H9 (cell line): ENCODE data around the gene SPRR2D. TPM values are rescaled to one million over a fixed set of nuclear protein-coding genes. Genes with fewer than 3 reads are reported as not detected.
"Not testable (repeated sequence)": the region's sequence is repeated elsewhere in the genome, so short reads cannot be mapped to it uniquely, and the experiment has no call there.

Experiments used
- DNase-seq: peaks from one replicate; pipeline ENCODE4 v3.0.0-alpha.2; 2017
- H2AFZ ChIP-seq: one replicate; pipeline ENCODE4 v1.6.1; 2013; ENCODE audit warnings: mild to moderate bottlenecking, low read length, control low read depth, moderate library complexity
- H2AK5ac ChIP-seq: 2 replicates; pipeline ENCODE4 v1.6.1; 2013; ENCODE audit warnings: low read length, control low read depth, mixed read lengths; ENCODE audit not compliant: insufficient read length
- H2BK120ac ChIP-seq: one replicate; pipeline ENCODE4 v1.6.1; 2013; ENCODE audit warnings: low read depth, mild to moderate bottlenecking, low read length, control low read depth, inconsistent platforms; ENCODE audit not compliant: poor library complexity, severe bottlenecking
- H2BK12ac ChIP-seq: 2 replicates; pipeline ENCODE4 v1.6.1; 2013; ENCODE audit warnings: low read length, control low read depth, mixed read lengths, low read depth; ENCODE audit not compliant: insufficient read length
- H2BK15ac ChIP-seq: 2 replicates; pipeline ENCODE4 v1.6.1; 2013; ENCODE audit warnings: low read depth, low read length, control low read depth
- H2BK20ac ChIP-seq: one replicate; pipeline ENCODE4 v1.6.1; 2013; ENCODE audit warnings: low read depth, mild to moderate bottlenecking, low read length, control low read depth, inconsistent platforms; ENCODE audit not compliant: poor library complexity, severe bottlenecking
- H2BK5ac ChIP-seq: 2 replicates; pipeline ENCODE4 v1.6.1; 2013; ENCODE audit warnings: low read length, control low read depth, mixed read lengths; ENCODE audit not compliant: insufficient read length
- H3K14ac ChIP-seq: 2 replicates; pipeline ENCODE4 v1.6.1; 2013; ENCODE audit warnings: low read length, control low read depth; ENCODE audit not compliant: insufficient read depth
- H3K18ac ChIP-seq: 2 replicates; pipeline ENCODE4 v1.6.1; 2013; ENCODE audit warnings: low read depth, mild to moderate bottlenecking, mixed read lengths, low read length, control low read depth; ENCODE audit not compliant: insufficient read length
- H3K23ac ChIP-seq: 2 replicates; pipeline ENCODE4 v1.6.1; 2013; ENCODE audit warnings: low read length, control low read depth, mixed read lengths, low read depth; ENCODE audit not compliant: insufficient read length
- H3K23me2 ChIP-seq: 2 replicates; pipeline ENCODE4 v1.6.1; 2013; ENCODE audit warnings: low read depth, mild to moderate bottlenecking, mixed read lengths, low read length, control low read depth; ENCODE audit not compliant: insufficient read length, poor library complexity, severe bottlenecking
- H3K27ac ChIP-seq: 2 replicates; pipeline ENCODE4 v1.5.1; 2013; ENCODE audit warnings: low read length, control low read depth, mixed read lengths, low read depth; ENCODE audit not compliant: insufficient read length
- H3K27me3 ChIP-seq: 2 replicates; pipeline ENCODE4 v1.6.1; 2013; ENCODE audit warnings: low read length, control low read depth, inconsistent platforms; ENCODE audit not compliant: insufficient read depth
- H3K4ac ChIP-seq: 2 replicates; pipeline ENCODE4 v1.6.1; 2013; ENCODE audit warnings: low read depth, mild to moderate bottlenecking, control low read depth, inconsistent platforms, low read length, moderate library complexity
- H3K4me1 ChIP-seq: 2 replicates; pipeline ENCODE4 v1.6.1; 2013; ENCODE audit warnings: low read length, control low read depth, inconsistent platforms; ENCODE audit not compliant: insufficient read depth
- H3K4me2 ChIP-seq: 2 replicates; pipeline ENCODE4 v1.6.1; 2013; ENCODE audit warnings: low read length, control low read depth, mixed read lengths; ENCODE audit not compliant: insufficient read length, insufficient read depth
- H3K56ac ChIP-seq: 2 replicates; pipeline ENCODE4 v1.6.1; 2013; ENCODE audit warnings: low read depth, mild to moderate bottlenecking, mixed read lengths, low read length, control low read depth; ENCODE audit not compliant: insufficient read length
- H3K79me1 ChIP-seq: 2 replicates; pipeline ENCODE4 v1.6.1; 2013; ENCODE audit warnings: low read depth, mild to moderate bottlenecking, moderate library complexity, low read length, control low read depth, inconsistent platforms; ENCODE audit not compliant: insufficient read depth, poor library complexity, severe bottlenecking
- H3K79me2 ChIP-seq: 2 replicates; pipeline ENCODE4 v1.6.1; 2013; ENCODE audit warnings: low read length, control low read depth, inconsistent platforms; ENCODE audit not compliant: insufficient read depth
- H3K9ac ChIP-seq: 2 replicates; pipeline ENCODE4 v1.6.1; 2013; ENCODE audit warnings: low read length, control low read depth, mixed read lengths; ENCODE audit not compliant: insufficient read length; ENCODE audit errors: extremely low read depth
- H3K9me3 ChIP-seq: one replicate; pipeline ENCODE4 v1.6.1; 2013; ENCODE audit warnings: low read depth, low read length, inconsistent platforms; ENCODE audit not compliant: control insufficient read depth
- H3T11ph ChIP-seq: one replicate; pipeline ENCODE4 v1.6.1; 2013; ENCODE audit warnings: mild to moderate bottlenecking, low read length, control low read depth, inconsistent platforms
- H4K20me1 ChIP-seq: one replicate; pipeline ENCODE4 v1.6.1; 2013; ENCODE audit not compliant: control insufficient read depth, insufficient read length, insufficient read depth
- H4K5ac ChIP-seq: 2 replicates; pipeline ENCODE4 v1.6.1; 2013; ENCODE audit warnings: low read depth, mild to moderate bottlenecking, mixed read lengths, low read length, control low read depth; ENCODE audit not compliant: insufficient read length
- H4K8ac ChIP-seq: replicated peaks from 2 replicates; pipeline ENCODE4 v1.6.1; 2013; ENCODE audit warnings: low read length, control low read depth, mixed read lengths, low read depth; ENCODE audit not compliant: insufficient read length
- H4K91ac ChIP-seq: 2 replicates; pipeline ENCODE4 v1.6.1; 2013; ENCODE audit warnings: low read depth, mild to moderate bottlenecking, moderate library complexity, mixed read lengths, low read length, control low read depth; ENCODE audit not compliant: insufficient read length
- H3K27ac Mint-ChIP-seq, 3 experiments: 2 replicates in 2 of 3; 3 replicates in 1 of 3; pipeline ENCODE4 v1.8.0; 2020 to 2021; ENCODE audit warnings: mixed read lengths in 3 of 3, mild to moderate bottlenecking in 1 of 3, moderate library complexity in 1 of 3
- H3K27me3 Mint-ChIP-seq: 2 replicates; pipeline ENCODE4 v1.8.0; 2021; ENCODE audit warnings: low read depth, mild to moderate bottlenecking, moderate library complexity, mixed read lengths
- H3K36me3 Mint-ChIP-seq, 3 experiments: 2 replicates in 2 of 3; 3 replicates in 1 of 3; pipeline ENCODE4 v1.8.0; 2020 to 2021; ENCODE audit warnings: low read depth in 3 of 3, mixed read lengths in 3 of 3; ENCODE audit not compliant: insufficient read depth in 1 of 3
- H3K4me1 Mint-ChIP-seq, 2 experiments: 2 replicates each; pipeline ENCODE4 v1.8.0; 2020; ENCODE audit warnings: mixed read lengths in 2 of 2
- H3K4me3 Mint-ChIP-seq, 2 experiments: 2 replicates in 1 of 2; 3 replicates in 1 of 2; pipeline ENCODE4 v1.8.0; 2020 to 2021; ENCODE audit warnings: mild to moderate bottlenecking in 2 of 2, mixed read lengths in 2 of 2, moderate library complexity in 1 of 2
- H3K9me3 Mint-ChIP-seq, 2 experiments: 2 replicates in 1 of 2; 3 replicates in 1 of 2; pipeline ENCODE4 v1.8.0; 2020; ENCODE audit warnings: mild to moderate bottlenecking in 2 of 2, mixed read lengths in 2 of 2, moderate library complexity in 1 of 2
- WGBS: extraction: QIAGEN DNeasy Blood & Tissue Kit; methylation state at CpG from one replicate; pipeline ENCODE4 v1.1.7; 2013; ENCODE audit warnings: missing lambda C conversion rate, low lambda C conversion rate, mixed read lengths; ENCODE audit not compliant: insufficient read length; ENCODE audit errors: extremely low coverage; 5-methylcytosine and 5-hydroxymethylcytosine counted together
- total RNA-seq: library from RNA; stranded (reverse); gene quantifications from 2 replicates; pipeline ENCODE4 v1.2.1, GENCODE V29; 2021
- TF ChIP-seq, protein P1 (sequence below): fragments of 200-600 bp; sonication (generic); conservative IDR thresholded peaks from 3 replicates; pipeline ENCODE4 v1.8.0; 2021; ENCODE audit warnings: antibody characterized with exemption, mild to moderate bottlenecking

Gene SPRR2D
- total RNA-seq, 1 experiment from 2014 or later: not detected

DNA sequence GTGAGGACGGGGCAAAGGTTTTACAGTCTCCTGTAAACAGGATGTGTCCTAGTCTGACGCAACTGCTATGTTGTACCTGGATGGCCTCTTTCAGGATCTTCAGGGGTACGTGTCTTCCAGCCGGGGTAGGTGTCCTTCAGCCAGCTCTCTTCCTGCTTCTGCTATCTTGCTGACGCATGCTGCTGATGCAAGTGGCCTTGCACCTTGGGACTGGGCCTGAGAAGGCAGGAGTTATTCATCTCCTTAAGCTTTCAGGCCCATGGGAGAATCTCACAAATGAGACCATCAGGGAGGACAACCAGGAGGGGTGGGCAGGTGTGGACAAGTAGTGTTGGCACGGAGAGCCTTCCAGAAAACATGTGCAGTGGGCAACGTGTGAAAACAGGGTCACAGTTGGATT lies 17.8 kb downstream of the SPRR2D start:
- Histone ChIP-seq H3K4me2 (no peak overlapping the region), H3K9ac (no peak overlapping the region), H3K56ac (no peak overlapping the region), H4K8ac (no peak overlapping the region), H2BK12ac (no peak overlapping the region), H3T11ph (no peak overlapping the region), H3K9me3 (no peaks in the 10 kb centered on the region), H3K4me1 (peaks cover 3% of the 10 kb centered on the region; the same call in 1 of the 2 replicates), H3K79me2 (no peaks in the 10 kb centered on the region), H2BK5ac (no peak overlapping the region), H4K91ac (no peak overlapping the region), H3K27me3 (no peaks in the 10 kb centered on the region), H3K23me2 (no peaks in the 10 kb centered on the region), H3K18ac (no peak overlapping the region), H3K27ac (no peak overlapping the region), H3K23ac (no peak overlapping the region), H3K4ac (no peak overlapping the region), H4K20me1 (no peaks in the 10 kb centered on the region), H2BK15ac (no peak overlapping the region), H2AFZ (no peak overlapping the region), H3K79me1 (no peaks in the 10 kb centered on the region), H4K5ac (no peak overlapping the region), H2BK20ac (no peak overlapping the region), H2BK120ac (no peak overlapping the region), H2AK5ac (no peak overlapping the region), H3K14ac (no peak overlapping the region)
- peaks cover 2 to 5% of the 10 kb centered on the region in 2 experiments; a peak in 4 of 5 replicates for H3K9me3 Mint-ChIP-seq
- no peak for DNase-seq
- peaks cover 2% of the 10 kb centered on the region; the same call in 1 of the 2 replicates for H3K27me3 Mint-ChIP-seq
- TF ChIP-seq, protein P1, sequence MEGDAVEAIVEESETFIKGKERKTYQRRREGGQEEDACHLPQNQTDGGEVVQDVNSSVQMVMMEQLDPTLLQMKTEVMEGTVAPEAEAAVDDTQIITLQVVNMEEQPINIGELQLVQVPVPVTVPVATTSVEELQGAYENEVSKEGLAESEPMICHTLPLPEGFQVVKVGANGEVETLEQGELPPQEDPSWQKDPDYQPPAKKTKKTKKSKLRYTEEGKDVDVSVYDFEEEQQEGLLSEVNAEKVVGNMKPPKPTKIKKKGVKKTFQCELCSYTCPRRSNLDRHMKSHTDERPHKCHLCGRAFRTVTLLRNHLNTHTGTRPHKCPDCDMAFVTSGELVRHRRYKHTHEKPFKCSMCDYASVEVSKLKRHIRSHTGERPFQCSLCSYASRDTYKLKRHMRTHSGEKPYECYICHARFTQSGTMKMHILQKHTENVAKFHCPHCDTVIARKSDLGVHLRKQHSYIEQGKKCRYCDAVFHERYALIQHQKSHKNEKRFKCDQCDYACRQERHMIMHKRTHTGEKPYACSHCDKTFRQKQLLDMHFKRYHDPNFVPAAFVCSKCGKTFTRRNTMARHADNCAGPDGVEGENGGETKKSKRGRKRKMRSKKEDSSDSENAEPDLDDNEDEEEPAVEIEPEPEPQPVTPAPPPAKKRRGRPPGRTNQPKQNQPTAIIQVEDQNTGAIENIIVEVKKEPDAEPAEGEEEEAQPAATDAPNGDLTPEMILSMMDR: no peak
- no peak overlapping the region for H3K4me3 Mint-ChIP-seq
- peaks cover 11 to 25% of the 10 kb centered on the region in 2 experiments for H3K4me1 Mint-ChIP-seq
- no peak overlapping the region for H3K27ac Mint-ChIP-seq
- no peaks in the 10 kb centered on the region; a peak in 1 of 7 replicates for H3K36me3 Mint-ChIP-seq
- no CpG with 5 or more reads among the region's 7 CpGs for WGBS

DNA sequence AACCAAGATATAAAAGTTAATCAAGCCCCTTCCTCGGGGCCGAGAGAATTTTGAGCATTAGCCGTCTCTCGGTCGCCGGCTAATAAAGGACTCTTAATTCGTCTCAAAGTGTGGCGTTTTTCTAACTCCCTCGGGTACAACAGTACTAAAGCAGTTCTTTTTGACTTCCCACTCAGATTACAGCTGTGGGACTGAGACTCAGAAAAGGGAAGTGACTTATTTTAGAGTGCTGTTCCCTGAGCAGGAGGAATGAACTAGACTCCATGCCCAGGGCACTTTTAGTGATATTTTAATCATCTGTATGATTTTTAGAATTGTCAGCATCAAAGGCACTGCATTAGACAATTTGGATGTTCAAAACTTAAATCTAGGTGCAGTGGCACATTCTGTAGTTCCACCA lies 18.6 kb downstream of the SPRR2D start:
- not testable (repeated sequence) for H3K9me3 ChIP-seq, H3K23me2 ChIP-seq, H4K8ac ChIP-seq, H4K20me1 ChIP-seq, H3K56ac ChIP-seq, H3K36me3 Mint-ChIP-seq, H3K4ac ChIP-seq, H3T11ph ChIP-seq, H3K27ac Mint-ChIP-seq, H3K4me3 Mint-ChIP-seq, H2AK5ac ChIP-seq, H3K27me3 ChIP-seq, H4K5ac ChIP-seq, H3K23ac ChIP-seq, H3K27me3 Mint-ChIP-seq, H3K4me2 ChIP-seq, H3K27ac ChIP-seq, H3K79me1 ChIP-seq, H2BK20ac ChIP-seq, H3K9ac ChIP-seq, H2BK120ac ChIP-seq, H2BK12ac ChIP-seq, H3K14ac ChIP-seq, H2AFZ ChIP-seq, H3K18ac ChIP-seq, H3K9me3 Mint-ChIP-seq, DNase-seq, H3K79me2 ChIP-seq, H3K4me1 ChIP-seq, H2BK15ac ChIP-seq, H4K91ac ChIP-seq, H2BK5ac ChIP-seq
- WGBS: no CpG with 5 or more reads among the region's 9 CpGs
- peaks cover 11 to 25% of the 10 kb centered on the region in 2 experiments for H3K4me1 Mint-ChIP-seq
